HG02642 (cell line): ENCODE results near the gene OR6K3.
"Not testable (repeated sequence)": the region's sequence is repeated elsewhere in the genome, so short reads cannot be mapped to it uniquely, and the experiment has no call there.

Experiments
- ATAC-seq: cut with Tn5 transposase; IDR thresholded peaks from one replicate; pipeline ENCODE4 v1.9.1; 2021; ENCODE audit warnings: mild to moderate bottlenecking; ENCODE audit not compliant: unreplicated experiment, poor library complexity

OR6K3 gene, protein sequence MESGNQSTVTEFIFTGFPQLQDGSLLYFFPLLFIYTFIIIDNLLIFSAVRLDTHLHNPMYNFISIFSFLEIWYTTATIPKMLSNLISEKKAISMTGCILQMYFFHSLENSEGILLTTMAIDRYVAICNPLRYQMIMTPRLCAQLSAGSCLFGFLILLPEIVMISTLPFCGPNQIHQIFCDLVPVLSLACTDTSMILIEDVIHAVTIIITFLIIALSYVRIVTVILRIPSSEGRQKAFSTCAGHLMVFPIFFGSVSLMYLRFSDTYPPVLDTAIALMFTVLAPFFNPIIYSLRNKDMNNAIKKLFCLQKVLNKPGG

DNA sequence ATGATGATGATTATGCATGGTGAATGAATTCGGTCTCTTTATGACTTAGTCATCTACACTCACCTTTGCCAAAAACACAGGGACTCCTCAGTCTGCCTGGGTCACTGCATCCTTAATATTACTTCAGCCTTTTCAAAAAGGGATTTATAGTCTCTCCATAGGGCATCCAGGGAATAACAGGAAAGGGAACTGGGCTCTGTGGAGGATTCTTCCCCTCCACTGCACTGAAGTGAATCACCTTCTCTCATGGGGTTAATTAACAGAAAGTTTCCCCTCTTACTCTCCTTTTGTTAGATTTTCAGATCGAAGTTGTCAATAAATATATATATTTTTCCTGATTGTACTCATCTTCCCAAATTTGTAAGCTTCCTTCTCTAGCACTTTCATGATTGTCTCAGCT is at the start of gene OR6K3:
Gene OR6K3 (minus strand): TSS at position 101 of the 400 bp plus-strand sequence. CDS start 2,605 bp downstream, outside the sequence.
- ATAC-seq, result no peak

DNA sequence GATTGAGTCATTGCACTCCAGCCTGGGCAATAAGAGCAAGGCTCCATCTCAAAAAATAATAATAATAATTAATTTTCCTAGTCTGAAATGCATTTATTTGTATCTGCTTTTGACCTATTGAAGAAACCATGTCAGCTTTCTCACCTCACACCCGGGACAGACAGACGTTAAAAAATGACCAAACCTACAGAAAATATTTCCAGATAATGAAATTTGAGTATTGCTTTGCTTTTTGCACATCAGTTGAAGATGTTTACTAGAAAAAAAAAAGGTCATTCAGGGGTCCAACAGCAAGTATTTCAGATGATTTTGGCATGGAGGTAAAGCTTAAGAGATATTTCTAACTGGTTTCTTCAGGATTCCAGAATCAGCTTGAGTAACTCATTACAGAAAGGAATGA is 33.9 kb upstream of the OR6K3 start, which contains the start of gene OR6K6:
Gene OR6K6 (plus strand): TSS at position 301 of the 400 bp plus-strand sequence. CDS start 168 bp downstream, outside the sequence.
- no peak for ATAC-seq

DNA sequence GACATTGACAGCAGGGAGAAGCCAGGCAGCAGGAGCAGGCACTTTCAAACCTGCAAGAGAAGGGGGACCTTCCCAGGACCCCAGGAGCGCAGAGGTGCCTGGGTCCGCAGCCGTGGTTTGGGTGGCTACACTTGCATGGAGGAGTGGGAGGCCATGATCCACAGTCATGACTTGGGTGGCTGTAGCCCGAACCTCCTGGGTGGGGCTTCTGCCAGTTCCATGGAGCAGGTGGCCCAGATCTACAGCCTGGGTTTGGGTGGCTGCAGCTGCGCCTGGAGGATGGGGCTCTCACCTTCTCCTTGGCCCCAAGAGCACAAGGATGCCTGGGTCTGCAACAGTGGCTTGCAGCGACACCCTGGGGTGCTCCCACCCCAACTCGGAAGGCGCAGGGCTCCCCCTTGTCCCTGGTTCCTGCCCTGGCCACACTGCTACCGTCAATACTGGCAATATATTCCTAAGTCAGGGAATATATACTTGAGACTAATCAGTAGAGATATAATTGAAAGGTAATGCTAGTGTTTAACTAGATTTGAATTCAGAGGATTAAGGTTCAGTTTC is 31.7 kb upstream of the OR6K3 start:
- no peak for ATAC-seq

DNA sequence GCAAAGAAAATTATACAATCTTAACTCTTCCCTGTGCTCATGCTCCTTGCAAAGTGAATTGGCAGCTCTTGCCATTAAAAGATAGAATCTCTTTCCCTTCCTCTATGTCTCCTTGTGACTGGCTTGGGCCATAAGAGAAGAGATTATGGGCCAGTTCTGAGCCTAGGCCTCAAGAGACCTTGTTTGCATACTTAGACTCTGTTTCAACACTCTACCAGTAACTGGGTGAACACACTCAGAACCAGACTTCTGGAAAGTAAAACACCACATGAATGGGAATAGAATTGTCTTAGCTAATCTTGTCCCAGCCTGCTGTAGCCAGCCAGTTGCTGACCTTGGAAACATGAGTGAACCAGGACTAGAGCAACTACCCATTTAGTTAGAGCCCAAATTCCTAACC is 15.3 kb upstream of the OR6K3 start:
- ATAC-seq, result no peak

DNA sequence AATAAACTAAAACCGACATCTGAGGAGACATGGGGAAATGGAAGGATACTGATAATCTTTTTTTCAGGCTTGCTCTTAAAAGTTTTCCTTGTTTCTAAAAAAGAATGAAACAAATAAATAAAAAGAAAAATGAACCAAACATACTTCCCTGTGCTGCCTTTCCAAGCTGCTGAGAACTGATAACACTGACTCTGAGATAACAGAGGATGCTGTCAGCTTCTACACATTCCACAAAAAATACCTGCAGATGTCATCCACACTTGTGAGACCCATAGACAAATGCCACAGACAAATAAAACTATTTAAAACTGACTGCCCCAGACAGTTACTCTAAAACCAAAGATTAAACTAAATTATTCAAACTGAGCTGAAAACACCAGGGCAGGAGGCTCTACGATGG is 12.0 kb upstream of the OR6K3 start:
- no peak for ATAC-seq

DNA sequence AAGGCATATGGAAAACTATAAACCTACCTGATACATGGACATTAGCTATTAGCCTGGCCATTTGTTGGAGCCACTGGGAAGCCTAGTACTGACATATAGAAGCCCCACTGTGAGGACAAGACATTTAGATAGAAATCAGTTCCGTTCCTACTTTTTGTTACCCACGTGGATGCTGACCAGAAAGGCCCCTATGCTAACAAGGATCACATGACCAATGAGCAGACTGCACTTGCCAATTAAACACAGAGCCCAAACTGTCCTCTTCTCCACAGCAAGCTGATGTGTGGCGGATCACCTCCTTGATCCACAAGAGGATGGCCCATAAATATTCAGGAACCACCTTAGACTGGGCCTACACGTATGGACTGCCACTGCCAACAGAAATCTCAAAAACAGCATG is 11.2 kb upstream of the OR6K3 start:
- no peak for ATAC-seq

DNA sequence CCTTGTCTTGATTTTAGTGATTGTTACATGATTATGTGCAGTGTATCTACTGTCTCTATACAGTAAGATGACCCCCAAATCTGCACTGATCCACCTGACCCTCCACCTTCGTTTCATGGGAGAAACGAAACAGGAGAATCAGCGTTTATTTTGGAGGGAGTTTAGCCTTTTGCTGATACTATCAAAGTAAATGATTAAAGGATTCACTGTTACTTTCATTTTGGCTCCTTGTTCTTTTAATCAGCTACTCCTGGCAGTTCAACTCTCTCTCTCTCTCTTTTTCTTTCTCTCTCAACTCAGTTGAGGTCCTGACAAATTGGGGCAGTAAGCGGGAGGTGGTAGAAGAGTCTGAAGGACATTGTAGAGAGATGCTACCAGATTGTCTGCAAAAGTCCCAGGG is 9.9 kb upstream of the OR6K3 start:
- no peak for ATAC-seq

DNA sequence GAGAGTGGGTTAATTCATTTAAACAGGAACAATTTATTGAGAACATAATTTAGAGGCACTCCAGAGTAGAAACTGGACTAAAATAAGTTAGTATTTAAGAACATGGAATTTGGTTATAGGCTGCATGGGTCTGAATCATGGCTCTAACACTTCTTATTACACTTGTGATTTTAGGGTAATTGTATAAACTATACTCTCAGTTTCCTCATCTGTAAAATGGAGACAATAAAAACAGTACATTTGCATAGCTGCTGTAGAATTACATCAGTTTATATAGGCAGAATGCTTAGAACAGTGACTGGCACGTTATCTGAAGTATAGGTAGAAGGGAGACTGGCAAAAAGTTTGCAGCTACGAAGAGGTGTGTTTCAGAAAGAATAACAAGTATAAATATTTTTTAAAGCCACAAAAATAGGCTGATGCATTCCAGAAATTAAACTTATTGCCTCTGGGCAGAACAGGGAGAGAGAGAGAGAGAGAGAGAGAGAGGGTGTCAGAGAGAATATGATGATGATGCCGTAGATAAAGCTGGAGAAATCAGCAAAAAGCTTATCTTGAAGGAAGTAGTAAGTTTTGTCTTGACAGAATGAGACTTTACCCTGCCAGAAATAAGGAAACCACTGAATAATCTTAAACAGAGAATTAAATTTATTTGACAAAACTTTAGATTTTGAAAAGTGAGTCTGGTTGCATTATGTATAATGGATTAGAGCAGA is 8.1 kb upstream of the OR6K3 start:
- no peak for ATAC-seq

DNA sequence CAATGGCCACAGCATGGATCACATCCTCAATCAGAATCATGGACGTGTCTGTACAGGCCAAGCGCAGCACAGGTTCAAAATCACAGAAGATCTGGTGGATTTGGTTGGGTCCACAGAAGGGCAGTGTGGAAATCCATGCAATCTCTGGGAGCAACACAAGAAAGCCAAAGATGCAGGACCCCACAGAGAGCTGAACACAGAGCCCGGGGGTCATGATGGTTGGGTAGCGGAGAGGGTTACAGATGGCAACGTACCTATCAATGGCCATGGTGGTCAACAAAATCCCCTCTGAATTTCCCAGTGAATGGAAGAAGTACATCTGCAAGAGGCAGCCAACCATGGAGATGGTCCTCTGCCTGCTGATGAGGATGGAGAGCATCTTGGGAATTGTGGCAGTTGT is 3.9 kb upstream of the OR6K3 start:
- ATAC-seq, result no peak

DNA sequence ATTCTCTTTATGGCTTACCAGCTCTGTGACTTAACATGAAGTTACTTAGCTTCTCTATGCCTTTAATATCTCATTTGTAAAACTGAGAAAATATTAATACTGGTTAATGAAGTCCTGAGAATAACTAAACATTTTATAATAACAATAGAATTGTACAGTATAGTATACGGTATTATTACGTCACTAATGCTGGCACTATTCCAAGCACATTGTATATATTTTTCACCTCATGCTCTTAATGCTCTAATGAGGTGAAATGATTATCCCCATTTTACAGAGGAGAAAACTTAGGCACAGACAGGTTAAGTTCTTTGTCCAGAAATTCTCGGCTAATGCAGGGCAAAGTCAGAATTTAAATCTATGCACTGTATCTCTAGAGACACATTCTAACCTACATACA is 856 bp downstream of the OR6K3 start:
- ATAC-seq, result no peak

DNA sequence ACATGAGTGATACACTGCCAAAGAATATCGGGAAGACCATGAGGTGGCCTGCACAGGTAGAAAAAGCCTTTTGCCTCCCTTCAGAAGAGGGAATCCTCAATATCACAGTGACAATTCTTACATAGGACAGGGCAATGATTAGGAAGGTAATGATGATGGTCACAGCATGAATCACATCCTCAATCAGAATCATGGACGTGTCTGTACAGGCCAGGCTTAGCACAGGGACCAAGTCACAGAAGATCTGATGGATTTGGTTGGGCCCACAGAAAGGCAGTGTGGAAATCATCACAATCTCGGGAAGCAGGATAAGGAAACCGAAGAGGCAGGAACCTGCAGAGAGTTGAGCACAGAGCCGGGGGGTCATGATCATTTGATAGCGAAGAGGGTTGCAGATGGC is 3.2 kb downstream of the OR6K3 start:
- ATAC-seq, result no peak

DNA sequence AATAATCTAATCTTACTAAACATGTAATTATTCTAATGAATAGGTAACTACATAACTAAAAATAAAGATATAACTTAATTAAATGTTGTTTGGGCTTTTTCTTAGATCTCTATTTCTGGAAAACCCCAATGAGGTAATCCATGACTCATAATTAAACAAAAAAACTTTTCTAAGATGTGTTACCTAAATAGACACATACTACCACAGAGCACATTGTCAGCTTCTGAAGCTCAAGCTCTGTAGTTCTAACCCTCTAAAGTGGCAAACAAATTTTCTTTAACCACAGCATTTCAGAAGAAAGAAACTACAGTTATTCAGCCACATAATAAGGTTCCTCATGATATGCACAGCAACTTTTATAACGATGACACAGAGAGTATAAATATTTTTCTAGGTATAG is 4.2 kb downstream of the OR6K3 start:
- ATAC-seq, result no peak

DNA sequence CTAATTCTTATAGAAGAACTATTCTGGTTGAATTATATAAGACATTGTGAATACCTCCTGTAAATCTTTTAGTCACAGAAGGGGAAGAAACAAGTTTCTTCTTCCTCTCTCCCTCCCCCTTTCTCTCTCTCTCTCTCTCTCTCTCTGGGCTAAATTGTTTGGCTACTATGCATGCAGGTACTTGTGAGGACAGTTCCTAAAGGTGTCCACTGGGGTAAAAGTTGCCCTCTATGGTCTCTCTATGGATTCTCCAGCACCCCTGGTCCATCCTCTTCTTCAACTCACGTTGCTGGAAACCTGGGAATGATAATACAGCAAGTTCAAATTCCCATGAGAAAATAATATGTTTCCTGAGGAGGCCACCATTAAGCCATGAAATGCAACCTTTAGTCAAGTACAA is 5.8 kb downstream of the OR6K3 start:
- ATAC-seq, result no peak

DNA sequence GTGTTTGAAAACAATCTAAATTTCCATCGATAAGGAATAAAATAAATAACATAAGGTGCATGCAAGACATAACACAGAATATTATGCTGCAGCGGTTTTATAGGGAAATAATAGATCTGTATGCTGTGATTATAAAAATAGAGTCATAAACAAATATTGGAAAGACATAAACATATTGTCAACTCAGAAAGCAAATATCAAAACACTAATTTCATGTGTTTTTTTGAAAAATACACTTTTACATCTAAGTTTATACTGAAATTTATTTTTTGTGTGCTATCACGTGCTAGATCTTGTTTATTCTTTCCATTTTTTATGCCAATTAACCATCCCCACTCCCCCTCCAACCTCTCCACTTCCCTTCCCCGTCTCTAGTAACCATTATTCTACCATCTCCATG is 9.4 kb downstream of the OR6K3 start:
- ATAC-seq, result no peak

DNA sequence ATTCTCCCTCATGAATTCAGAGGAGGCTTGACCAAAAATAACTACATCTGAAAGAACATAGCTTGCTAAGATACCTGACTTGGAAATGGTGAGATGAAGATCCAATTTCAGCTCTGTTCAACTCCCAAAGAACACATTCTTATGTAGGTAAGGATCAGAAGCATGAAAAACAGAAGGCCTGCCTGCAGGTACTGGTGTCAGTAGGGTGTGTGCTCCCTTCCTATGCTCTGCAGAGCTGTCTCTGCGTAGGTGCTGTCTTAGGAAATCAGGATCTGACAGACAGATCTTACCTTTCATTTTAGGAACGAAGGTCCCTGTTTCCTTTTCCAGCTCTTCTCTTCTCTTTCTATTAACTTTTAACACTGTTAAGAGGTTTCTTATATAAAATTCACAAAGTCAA is 14.4 kb downstream of the OR6K3 start:
- no peak for ATAC-seq

DNA sequence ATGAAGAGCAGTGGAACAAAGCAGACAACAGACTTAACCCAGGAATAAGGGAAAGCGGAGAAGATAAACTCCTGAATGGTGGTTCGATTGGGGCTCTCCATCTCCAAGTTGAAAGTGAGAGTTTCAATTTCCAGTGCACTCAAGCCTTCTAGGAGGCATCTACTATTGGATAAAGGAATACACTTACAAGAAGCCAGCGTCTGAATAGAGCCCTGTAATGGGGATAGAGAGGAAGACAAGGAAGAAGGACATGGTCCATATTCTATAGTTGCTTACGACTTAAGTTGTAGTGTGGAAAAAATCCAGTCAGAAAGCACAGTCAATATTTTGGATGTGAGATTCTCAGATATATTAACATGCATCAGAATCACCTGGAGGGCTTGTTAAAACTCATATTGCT is 20.0 kb downstream of the OR6K3 start, which contains the start of gene OR6K2:
Gene OR6K2 (minus strand): TSS at position 101 of the 400 bp plus-strand sequence. CDS start 0 bp downstream, at position 101.
- ATAC-seq, result no peak

DNA sequence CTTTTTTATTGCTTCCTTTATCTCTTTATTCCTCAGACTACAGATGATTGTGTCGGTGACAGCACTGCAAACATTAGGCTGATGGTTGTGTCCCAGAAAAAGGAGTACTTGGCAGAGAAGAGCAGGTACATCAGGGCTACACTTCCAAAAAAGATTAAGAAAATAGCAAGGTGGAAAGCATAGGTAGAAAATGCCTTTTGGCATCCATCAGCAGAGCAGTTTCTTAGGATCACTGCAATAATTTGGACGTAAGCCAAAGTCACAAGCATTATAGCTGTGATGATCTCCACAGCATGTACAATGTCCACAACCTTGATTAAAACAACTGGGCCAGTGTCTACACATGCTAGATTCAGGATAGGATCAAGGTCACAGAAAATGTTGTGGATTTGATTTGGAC is 25.9 kb downstream of the OR6K3 start:
- ATAC-seq, result no peak

DNA sequence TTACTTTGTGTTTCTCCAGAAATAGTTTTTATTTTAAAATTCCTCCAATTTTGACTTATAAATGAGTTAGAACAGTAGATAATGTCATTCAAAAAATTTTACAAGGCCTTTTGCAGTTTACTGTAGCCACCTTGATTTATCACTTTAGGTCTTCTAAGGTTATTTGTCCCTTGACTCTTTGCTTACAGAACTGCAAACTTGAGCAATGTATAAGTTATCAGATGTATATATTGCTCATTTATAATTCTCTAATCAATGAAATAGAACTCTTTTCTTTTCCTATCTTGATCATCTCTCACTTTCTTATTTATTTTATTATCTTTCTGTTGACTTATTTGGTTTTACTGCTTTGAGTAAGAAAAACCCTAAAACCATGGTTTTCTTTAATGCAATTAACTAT is 28.2 kb downstream of the OR6K3 start:
- ATAC-seq, result no peak

DNA sequence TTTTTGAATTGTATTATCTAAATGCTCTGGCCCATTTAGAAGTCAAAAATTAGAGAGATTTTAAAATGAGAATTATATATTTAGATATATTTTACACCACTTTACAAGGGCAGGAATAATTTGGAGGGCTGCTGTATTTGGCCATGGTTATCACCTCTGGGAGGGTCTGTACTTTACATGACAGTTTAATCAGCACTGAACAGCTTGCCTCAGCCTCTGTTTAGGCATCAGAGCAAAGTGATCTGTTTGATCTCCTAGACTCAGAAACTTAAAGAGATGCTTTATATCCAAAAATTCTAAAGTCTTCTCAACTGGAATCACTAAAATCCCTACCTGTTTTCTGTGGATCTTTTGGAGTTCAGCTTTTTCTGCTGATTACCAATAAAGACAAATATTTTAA is 28.6 kb downstream of the OR6K3 start:
- no peak for ATAC-seq

DNA sequence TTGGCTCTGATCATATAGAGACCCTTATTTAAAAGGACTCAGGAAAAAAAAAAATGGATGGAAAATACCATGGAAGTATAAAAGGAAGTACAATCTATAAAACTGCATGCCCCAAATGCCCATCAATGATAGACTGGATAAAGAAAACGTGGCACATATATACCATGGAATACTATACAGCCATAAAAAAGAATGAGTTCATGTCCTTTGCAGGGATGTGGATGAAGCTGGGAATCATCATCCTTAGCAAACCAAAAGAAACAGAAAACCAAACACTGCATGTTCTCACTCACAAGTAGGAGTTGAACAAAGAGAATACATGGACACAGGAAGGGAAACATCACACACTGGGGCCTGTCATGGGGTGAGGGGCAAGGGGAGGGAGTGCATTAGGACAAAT is 29.4 kb downstream of the OR6K3 start:
- ATAC-seq, result not testable (repeated sequence)

DNA sequence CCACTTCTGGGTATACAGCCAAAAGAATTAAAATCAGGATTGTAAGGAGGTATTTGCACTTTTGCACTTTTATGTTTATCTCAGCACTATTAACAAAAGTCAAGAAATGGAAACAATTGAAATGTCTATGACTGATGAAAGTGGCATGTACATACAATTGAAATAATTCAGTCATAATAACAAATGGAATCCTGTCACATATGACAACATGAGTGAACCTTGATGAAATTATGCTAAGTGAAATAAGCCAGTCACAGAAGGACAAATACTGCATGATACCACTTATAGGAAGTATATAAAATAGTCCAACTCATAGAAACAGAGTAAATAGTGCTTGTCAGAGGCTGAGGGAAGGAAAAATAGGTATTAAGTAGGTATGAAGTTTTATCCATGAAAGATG is 30.6 kb downstream of the OR6K3 start:
- ATAC-seq, result no peak
